Motor neuron (in vitro differentiated cells): ENCODE measurements around the gene GREB1. TPM values are rescaled to one million over a fixed set of nuclear protein-coding genes. Genes with fewer than 3 reads are reported as not detected.

Experiments
- ATAC-seq, 8 experiments: fragments of 200-7000 bp; cut with Tn5 transposase; replicated peaks in 6 of 8; 2 replicates each; pipeline ENCODE4 v1.8.0; 2021; ENCODE audit warnings: mild to moderate bottlenecking in 8 of 8, moderate library complexity in 8 of 8
- H3K27ac ChIP-seq, 2 donors: fragments of 250-450 bp; sonication (Bioruptor Pico); 2 replicates each; pipeline ENCODE4 v1.9.0; 2021; ENCODE audit warnings: antibody characterized with exemption in 2 of 2, mild to moderate bottlenecking in 2 of 2, moderate library complexity in 1 of 2
- H3K4me1 ChIP-seq, 2 donors: fragments of 250-450 bp; sonication (Bioruptor Pico); replicated peaks in 1 of 2; 2 replicates each; pipeline ENCODE4 v1.6.1; 2021; ENCODE audit warnings: antibody characterized with exemption in 2 of 2, mild to moderate bottlenecking in 2 of 2, moderate library complexity in 1 of 2
- H3K4me3 ChIP-seq, 5 donors: fragments of 250-450 bp; sonication (Bioruptor Pico); 2 replicates each; pipeline ENCODE4 v1.9.0; 2021; ENCODE audit warnings: antibody characterized with exemption in 5 of 5, mild to moderate bottlenecking in 5 of 5, moderate library complexity in 4 of 5
- WGBS, 10 experiments: fragments of 450-650 bp; shearing (Covaris generic); methylation state at CpG; one replicate each; pipeline ENCODE4 v1.0.0; 2022; 5-methylcytosine and 5-hydroxymethylcytosine counted together
- in situ Hi-C, 9 experiments: fragments of 400-800 bp; cut with MboI; loops; one replicate each; pipeline ENCODE4 v1.15.0; 2021; ENCODE audit warnings: low sequenced_read_pairs in 9 of 9, low pct_unique_long_range_greater_than_20kb in 2 of 9; ENCODE audit not compliant: unreplicated experiment in 9 of 9
- total RNA-seq, 8 experiments: library from RNA; unstranded; fragments of 300-600 nt; gene quantifications; 2 replicates each; pipeline versions ENCODE4 v1.2.3 to v1.2.4, GENCODE V29; 2022

The GREB1 gene
- total RNA-seq, 8 experiments from 2014 or later, result 1.1 to 78.6 (median 16.0) TPM

- in situ Hi-C loops, result no loop called here
- Histone ChIP-seq H3K27ac (no peak overlapping the region), H3K4me3 (no peak overlapping the region), H3K4me1 (peaks cover 17 to 21% of the 10 kb centered on the region in 2 donors)
- no peak for ATAC-seq
- whole genome bisulfite sequencing, 10 experiments, result 0 to 100% (median 79%) methylated on average over 1 to 6 of the region's 7 CpGs; no CpG with 5 or more reads in 2 of the 10 experiments
Observed at GRCh38 chr2:11534746-11535484, 1.1 kb downstream of the GREB1 start.

DNA sequence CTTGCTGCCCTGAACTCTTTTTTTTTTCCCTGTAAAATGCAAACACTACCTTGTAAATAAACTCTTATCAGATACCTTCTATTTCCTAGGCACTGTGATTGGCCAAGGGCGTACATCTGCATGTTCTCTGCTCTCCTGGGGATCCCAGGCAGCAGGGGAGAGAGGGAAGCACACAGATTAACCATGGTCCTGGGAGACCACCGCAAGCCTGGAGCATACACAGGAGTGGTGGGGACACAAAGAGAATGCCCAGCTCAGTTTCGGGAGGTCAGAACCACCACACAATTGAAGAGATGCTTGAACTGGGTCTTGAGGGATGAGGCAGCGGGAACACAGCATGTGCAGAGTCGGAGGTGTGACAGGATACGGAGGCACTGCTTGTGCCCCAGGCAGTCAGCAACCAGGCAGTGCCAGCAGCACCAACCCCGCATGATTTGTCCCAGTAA lies 2.1 kb downstream of the GREB1 start:
- no peak overlapping the region for H3K4me3 ChIP-seq
- no peak overlapping the region for H3K27ac ChIP-seq
- peaks cover 27 to 30% of the 10 kb centered on the region in 2 donors for H3K4me1 ChIP-seq
- in situ Hi-C loops, result no loop called here
- WGBS, 10 experiments, result 29 to 100% (median 89%) methylated on average over 1 to 7 of the region's 7 CpGs; no CpG with 5 or more reads in 2 of the 10 experiments
- peak in 1 of 8 experiments; percentile 19 for ATAC-seq

DNA sequence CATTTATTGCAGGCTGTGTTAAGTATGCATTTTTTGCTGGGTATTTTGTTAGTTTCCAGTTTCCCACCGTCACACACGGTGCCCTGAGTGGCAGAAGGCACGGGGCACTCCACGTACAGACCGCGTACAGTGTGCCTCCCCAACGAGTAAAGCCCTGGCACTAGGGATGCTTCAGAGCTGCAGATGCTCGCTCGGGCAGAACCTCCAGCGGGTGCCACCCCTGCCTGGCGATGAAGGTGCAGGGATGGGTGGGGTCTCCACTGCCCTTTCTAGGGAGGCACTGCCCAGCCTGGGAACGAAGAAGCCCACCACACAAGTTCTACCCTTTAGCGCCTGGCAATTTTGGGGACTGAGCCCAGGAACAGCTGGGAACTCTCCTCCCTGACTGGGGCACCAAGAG lies 4.1 kb downstream of the GREB1 start:
- in situ Hi-C loops, result no loop called here
- ATAC-seq, result no peak
- WGBS, 10 experiments, result 50 to 100% (median 86%) methylated on average over 1 to 10 of the region's 13 CpGs; no CpG with 5 or more reads in 2 of the 10 experiments
- Histone ChIP-seq H3K27ac (no peak overlapping the region), H3K4me1 (peaks cover 26 to 44% of the 10 kb centered on the region in 2 donors), H3K4me3 (no peak overlapping the region)

- ATAC-seq, result peak in 5 of 8 experiments; percentile 61 to 73 (median 64)
- Histone ChIP-seq H3K4me1 (peaks cover 18 to 40% of the 10 kb centered on the region in 2 donors), H3K27ac (peak overlapping the region in 1 of 2 donors; percentile 57), H3K4me3 (no peak overlapping the region)
- in situ Hi-C loops, result no loop called here
- 17 to 100% (median 66%) methylated on average over 1 to 13 of the region's 18 CpGs for WGBS, 10 experiments
Observed at GRCh38 chr2:11539317-11540147, 5.7 kb downstream of the GREB1 start.

- 0 to 71% (median 42%) methylated on average over 2 to 7 of the region's 12 CpGs; no CpG with 5 or more reads in 1 of the 10 experiments for WGBS, 10 experiments
- Histone ChIP-seq H3K4me1 (peaks cover 18 to 40% of the 10 kb centered on the region in 2 donors), H3K27ac (peak overlapping the region in 1 of 2 donors; percentile 57), H3K4me3 (no peak overlapping the region)
- ATAC-seq, result peak in 5 of 8 experiments; percentile 21 to 40 (median 30)
- in situ Hi-C loops, result no loop called here
Observed at GRCh38 chr2:11540148-11540995, 6.5 kb downstream of the GREB1 start.

- in situ Hi-C loops, result no loop called here
- no peak for ATAC-seq
- Histone ChIP-seq H3K4me3 (no peak overlapping the region), H3K27ac (no peak overlapping the region), H3K4me1 (peaks cover 18 to 40% of the 10 kb centered on the region in 2 donors)
- WGBS, 10 experiments, result 87 to 100% (median 100%) methylated on average over 1 to 3 of the region's 11 CpGs; no CpG with 5 or more reads in 5 of the 10 experiments
Observed at GRCh38 chr2:11540996-11541692, 7.3 kb downstream of the GREB1 start.

GRCh38 chr2:11541693-11542274 lies 7.9 kb downstream of the GREB1 start:
- Histone ChIP-seq H3K4me3 (no peak overlapping the region), H3K27ac (no peak overlapping the region), H3K4me1 (peaks cover 18 to 44% of the 10 kb centered on the region in 2 donors)
- ATAC-seq, result peak in 2 of 8 experiments; percentile 8 to 9
- 0 to 72% (median 53%) methylated on average over 1 to 5 of the region's 8 CpGs; no CpG with 5 or more reads in 2 of the 10 experiments for WGBS, 10 experiments
- in situ Hi-C loops, result no loop called here

- Histone ChIP-seq H3K4me1 (peaks cover 18 to 46% of the 10 kb centered on the region in 2 donors), H3K4me3 (no peak overlapping the region), H3K27ac (no peak overlapping the region)
- in situ Hi-C loops, result no loop called here
- peak in 2 of 8 experiments; percentile 20 to 25 for ATAC-seq
- WGBS, 10 experiments, result 40 to 68% (median 47%) methylated on average over 1 to 5 of the region's 11 CpGs; no CpG with 5 or more reads in 4 of the 10 experiments
Observed at GRCh38 chr2:11542275-11542819, 8.5 kb downstream of the GREB1 start.

GRCh38 chr2:11543337-11544216 lies 9.7 kb downstream of the GREB1 start:
- H3K4me3 ChIP-seq, result no peak overlapping the region
- ATAC-seq, result no peak
- in situ Hi-C loops, result no loop called here
- no peak overlapping the region for H3K27ac ChIP-seq
- WGBS, 10 experiments, result 40 to 100% (median 81%) methylated on average over 1 to 10 of the region's 11 CpGs; no CpG with 5 or more reads in 1 of the 10 experiments
- peaks cover 18 to 44% of the 10 kb centered on the region in 2 donors for H3K4me1 ChIP-seq

DNA sequence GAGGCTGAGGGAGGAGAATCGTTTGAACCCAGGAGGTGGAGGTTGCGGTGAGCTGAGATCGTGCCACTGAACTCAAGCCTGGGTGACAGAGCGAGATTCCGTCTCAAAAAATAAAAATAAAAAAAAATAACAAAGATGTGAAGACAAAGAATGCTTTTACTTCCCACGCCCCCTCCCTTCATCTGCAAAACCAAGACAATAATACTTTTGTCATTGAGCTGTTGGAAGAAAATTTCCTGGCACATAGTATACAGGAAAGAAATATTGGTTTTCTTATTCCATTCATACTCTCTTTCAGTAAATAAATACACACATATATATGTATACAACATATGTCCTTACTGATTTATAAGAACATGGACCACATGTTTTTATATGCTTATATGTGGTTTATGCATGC lies 12.2 kb downstream of the GREB1 start:
- in situ Hi-C loops, result no loop called here
- Histone ChIP-seq H3K27ac (no peak overlapping the region), H3K4me3 (no peak overlapping the region), H3K4me1 (peaks cover 2 to 24% of the 10 kb centered on the region in 2 donors)
- WGBS, 10 experiments, result 50 to 86% (median 67%) methylated on average over 1 to 6 of the region's 6 CpGs; no CpG with 5 or more reads in 3 of the 10 experiments
- no peak for ATAC-seq
